Neural cell (in vitro differentiated cells): Measurements from ENCODE around the gene KCNK18. TPM values are rescaled to one million over a fixed set of nuclear protein-coding genes. Genes with fewer than 3 reads are reported as not detected.

ENCODE experiments used
- H2AFZ ChIP-seq: fragments of 200-600, 300-800 bp; sonication (generic), shearing (Covaris generic); 2 replicates; pipeline ENCODE4 v1.6.0; 2014; ENCODE audit warnings: low read depth, mild to moderate bottlenecking, antibody characterized with exemption, low read length, moderate library complexity
- H3F3A ChIP-seq: fragments of 200-600 bp; shearing (Covaris generic); 2 replicates; pipeline ENCODE4 v1.6.1; 2016; ENCODE audit warnings: mild to moderate bottlenecking, moderate library complexity, mixed read lengths, antibody characterized with exemption, low read length; ENCODE audit not compliant: insufficient read depth, poor library complexity, severe bottlenecking
- H3K27ac ChIP-seq: fragments of 200-600, 300-800 bp; sonication (generic), shearing (Covaris generic); 2 replicates; pipeline ENCODE4 v1.5.1; 2014; ENCODE audit warnings: mild to moderate bottlenecking, low read length, moderate library complexity
- H3K27me3 ChIP-seq: fragments of 300-800, 200-600 bp; sonication (generic), shearing (Covaris generic); 2 replicates; pipeline ENCODE4 v1.6.0; 2014; ENCODE audit warnings: mild to moderate bottlenecking, low read depth, low read length, moderate library complexity; ENCODE audit not compliant: insufficient read depth
- H3K36me3 ChIP-seq: fragments of 300-800, 200-600 bp; sonication (generic), shearing (Covaris generic); 2 replicates; pipeline ENCODE4 v1.5.1; 2014; ENCODE audit warnings: mild to moderate bottlenecking, antibody characterized with exemption, low read length, moderate library complexity; ENCODE audit not compliant: insufficient read depth
- H3K4me2 ChIP-seq: fragments of 300-800, 200-600 bp; sonication (generic), shearing (Covaris generic); 2 replicates; pipeline ENCODE4 v1.6.0; 2014; ENCODE audit warnings: mild to moderate bottlenecking, low read length
- H3K4me3 ChIP-seq: fragments of 300-800, 200-600 bp; sonication (generic), shearing (Covaris generic); 2 replicates; pipeline ENCODE4 v1.5.1; 2014; ENCODE audit warnings: mild to moderate bottlenecking, low read length, moderate library complexity
- H3K79me2 ChIP-seq: fragments of 200-600 bp; shearing (Covaris generic); replicated peaks from 2 replicates; pipeline ENCODE4 v1.6.0; 2014; ENCODE audit warnings: mild to moderate bottlenecking, low read length, moderate library complexity; ENCODE audit not compliant: insufficient read depth
- H3K9ac ChIP-seq: fragments of 300-800, 200-600 bp; sonication (generic), shearing (Covaris generic); 2 replicates; pipeline ENCODE4 v1.6.1; 2016; ENCODE audit warnings: mild to moderate bottlenecking, low read length, mixed read lengths
- H3K9me2 ChIP-seq: fragments of 200-600 bp; shearing (Covaris generic); 2 replicates; pipeline ENCODE4 v1.6.1; 2016; ENCODE audit warnings: mild to moderate bottlenecking, low read length, mixed read lengths; ENCODE audit not compliant: insufficient read depth
- H3K9me3 ChIP-seq: fragments of 200-600, 300-800 bp; sonication (generic), shearing (Covaris generic); 2 replicates; pipeline ENCODE4 v1.6.1; 2016; ENCODE audit warnings: mild to moderate bottlenecking, mixed run types, low read length, moderate library complexity, mixed read lengths
- H4K20me1 ChIP-seq: fragments of 200-600 bp; shearing (Covaris generic); 2 replicates; pipeline ENCODE4 v1.6.1; 2016; ENCODE audit warnings: mild to moderate bottlenecking, mixed run types; ENCODE audit not compliant: insufficient read depth
- CTCF ChIP-seq: fragments of 450-650 bp; IDR thresholded peaks from 2 replicates; pipeline ENCODE4 v1.5.1; 2014; ENCODE audit warnings: antibody characterized with exemption, mild to moderate bottlenecking, moderate library complexity; ENCODE audit not compliant: poor library complexity, severe bottlenecking
- EP300 ChIP-seq: fragments of 450-650 bp; conservative IDR thresholded peaks from 2 replicates; pipeline ENCODE4 v1.6.1; 2014; ENCODE audit warnings: antibody characterized with exemption, mild to moderate bottlenecking, moderate library complexity; ENCODE audit not compliant: poor library complexity, severe bottlenecking
- EZH2 ChIP-seq: fragments of 200-600, 300-800 bp; shearing (Covaris generic), sonication (generic); IDR thresholded peaks from 2 replicates; pipeline ENCODE4 v1.6.1; 2014; ENCODE audit warnings: antibody characterized with exemption, low read length, borderline replicate concordance, mild to moderate bottlenecking; ENCODE audit not compliant: insufficient read depth, poor library complexity, severe bottlenecking
- MXI1 ChIP-seq: fragments of 450-650 bp; conservative IDR thresholded peaks from 2 replicates; pipeline ENCODE4 v1.6.1; 2014; ENCODE audit warnings: antibody characterized with exemption, mild to moderate bottlenecking; ENCODE audit not compliant: poor library complexity, severe bottlenecking
- POLR2AphosphoS5 ChIP-seq: IDR thresholded peaks from 2 replicates; pipeline ENCODE4 v1.6.1; 2012
- RAD21 ChIP-seq: fragments of 450-650 bp; conservative IDR thresholded peaks from 2 replicates; pipeline ENCODE4 v1.6.1; 2014; ENCODE audit warnings: antibody characterized with exemption, mild to moderate bottlenecking, moderate library complexity
- REST ChIP-seq: IDR thresholded peaks from 2 replicates; pipeline ENCODE4 v1.6.1; 2012; ENCODE audit warnings: borderline replicate concordance
- SMC3 ChIP-seq: fragments of 450-650 bp; conservative IDR thresholded peaks from 2 replicates; pipeline ENCODE4 v1.6.1; 2014; ENCODE audit warnings: antibody characterized with exemption, mild to moderate bottlenecking, moderate library complexity; ENCODE audit not compliant: poor library complexity
- TAF1 ChIP-seq: IDR thresholded peaks from 2 replicates; pipeline ENCODE4 v1.6.1; 2012; ENCODE audit warnings: low read depth
- polyA plus RNA-seq: library from polyadenylated mRNA; depleted of rRNA; stranded (reverse); fragments of >200 nt; gene quantifications from 2 replicates; pipeline ENCODE4 v1.2.3, GENCODE V29; 2014
- small RNA-seq, 3 experiments: library from RNA; depleted of rRNA; stranded (forward); fragments of <200 nt; gene quantifications; one replicate each; pipeline ENCODE3, GENCODE V24; 2012

The KCNK18 gene
- polyA plus RNA-seq, 1 donor from 2014 or later, result not detected

- no peaks in the 10 kb centered on the region for H3K79me2 ChIP-seq
- H3K27ac ChIP-seq, result no peak overlapping the region
- H3K4me2 ChIP-seq, result no peak overlapping the region
- H3F3A ChIP-seq, result no peaks in the 10 kb centered on the region
- no peak overlapping the region for H3K4me3 ChIP-seq
- no peaks in the 10 kb centered on the region for H4K20me1 ChIP-seq
- no peaks in the 10 kb centered on the region for H3K9me3 ChIP-seq
- H3K9me2 ChIP-seq, result no peaks in the 10 kb centered on the region
- H3K27me3 ChIP-seq, result no peaks in the 10 kb centered on the region
- H3K9ac ChIP-seq, result no peak overlapping the region
- no peaks in the 10 kb centered on the region for H3K36me3 ChIP-seq
- H2AFZ ChIP-seq, result no peak overlapping the region
- no peak for TF ChIP-seq EZH2
- TF ChIP-seq EP300, result no peak
- TF ChIP-seq REST, result no peak
- TF ChIP-seq TAF1, result no peak
- no peak for TF ChIP-seq RAD21
- TF ChIP-seq CTCF, result no peak
- TF ChIP-seq MXI1, result no peak
- no peak for TF ChIP-seq SMC3
- no peak for TF ChIP-seq POLR2AphosphoS5
Observed at GRCh38 chr10:117259279-117259678, 62.0 kb downstream of the KCNK18 start.

Small RNA genes within 50 kb of the gene (small RNA-seq; reads per million reads assigned to genes)
- 0 to 0.07 (median 0.03) reads per million in 3 experiments for gene MIR3663

Other genes with a start within 250 kb of the KCNK18 start
- 40.9 and 55.8 TPM in 2 replicates for gene SHTN1, start 192.3 kb upstream of the KCNK18 start, polyA plus RNA-seq
- 0.63 and 0.70 TPM in 2 replicates for gene VAX1, start 59.2 kb upstream of the KCNK18 start, polyA plus RNA-seq
- 0.05 and 0.24 TPM in 2 replicates for gene SLC18A2, start 43.6 kb downstream of the KCNK18 start, polyA plus RNA-seq
- 16.3 and 17.1 TPM in 2 replicates for gene PDZD8, start 178.0 kb downstream of the KCNK18 start, polyA plus RNA-seq